Stimulated activated naive B cell treated with anti-CD40 and anti-IgM and Interleukin-4, amounts not matched to agents 10 μg/mL and 1 μg/mL and 100 μg/mL, for 72 hours (primary cell): ENCODE results near the gene NID1.
"Not testable (repeated sequence)": the region's sequence is repeated elsewhere in the genome, so short reads cannot be mapped to it uniquely, and the experiment has no call there.

Source experiments
- ATAC-seq, 2 donors: fragments of 150-1000 bp; cut with Tn5 transposase; replicated peaks; 2 replicates each; pipeline ENCODE4 v1.10.0; 2021; ENCODE audit warnings: moderate library complexity in 1 of 2
- DNase-seq: peaks from one replicate; pipeline ENCODE4 v3.0.0; 2021
- H3K27ac Mint-ChIP-seq: one replicate; pipeline ENCODE4 v1.8.0; 2022; ENCODE audit warnings: mild to moderate bottlenecking, mixed read lengths
- H3K27me3 Mint-ChIP-seq, 2 donors: one replicate each; pipeline ENCODE4 v1.8.0; 2022; ENCODE audit warnings: mixed read lengths in 2 of 2
- H3K36me3 Mint-ChIP-seq, 2 donors: one replicate each; pipeline ENCODE4 v1.8.0; 2022; ENCODE audit warnings: mixed read lengths in 2 of 2, mild to moderate bottlenecking in 1 of 2
- H3K4me1 Mint-ChIP-seq, 2 donors: one replicate each; pipeline ENCODE4 v1.8.0; 2022; ENCODE audit warnings: mixed read lengths in 2 of 2, mild to moderate bottlenecking in 1 of 2
- H3K4me3 Mint-ChIP-seq, 2 donors: one replicate each; pipeline ENCODE4 v1.8.0; 2022; ENCODE audit warnings: mild to moderate bottlenecking in 2 of 2, mixed read lengths in 2 of 2, moderate library complexity in 1 of 2
- H3K9me3 Mint-ChIP-seq, 2 donors: one replicate each; pipeline ENCODE4 v1.8.0; 2022; ENCODE audit warnings: mixed read lengths in 2 of 2, mild to moderate bottlenecking in 1 of 2

The NID1 gene

GRCh38 chr1:235935235-235936225 lies 129.4 kb downstream of the NID1 start:
- peaks cover 0 to under 1% of the 10 kb centered on the region in 2 donors for H3K9me3 Mint-ChIP-seq
- H3K4me3 Mint-ChIP-seq: no peak overlapping the region
- H3K27ac Mint-ChIP-seq: no peak overlapping the region
- DNase-seq (no peak), ATAC-seq (no peak)
- peaks cover 67 to 92% of the 10 kb centered on the region in 2 donors for H3K4me1 Mint-ChIP-seq
- no peaks in the 10 kb centered on the region for H3K27me3 Mint-ChIP-seq
- H3K36me3 Mint-ChIP-seq: peaks cover 4 to 7% of the 10 kb centered on the region in 2 donors

GRCh38 chr1:235933766-235934116 lies 131.1 kb downstream of the NID1 start:
- H3K4me3 Mint-ChIP-seq: peak overlapping the region; percentile 7 to 14
- DNase-seq (no peak), ATAC-seq (no peak)
- no peaks in the 10 kb centered on the region for H3K9me3 Mint-ChIP-seq
- peak overlapping the region; percentile 33 for H3K27ac Mint-ChIP-seq
- peaks cover 2 to 4% of the 10 kb centered on the region in 2 donors for H3K36me3 Mint-ChIP-seq
- H3K4me1 Mint-ChIP-seq: peaks cover 54 to 80% of the 10 kb centered on the region in 2 donors
- H3K27me3 Mint-ChIP-seq: no peaks in the 10 kb centered on the region

GRCh38 chr1:235933017-235933765 lies 131.7 kb downstream of the NID1 start:
- Mint-ChIP-seq H3K9me3 (no peaks in the 10 kb centered on the region), H3K27me3 (no peaks in the 10 kb centered on the region), H3K4me1 (peaks cover 52 to 80% of the 10 kb centered on the region in 2 donors), H3K27ac (peak overlapping the region; percentile 72), H3K36me3 (peaks cover 2 to 4% of the 10 kb centered on the region in 2 donors), H3K4me3 (peak overlapping the region; percentile 14 to 55)
- DNase-seq (no peak), ATAC-seq (peak; percentile 30 to 49)

GRCh38 chr1:235932090-235932510 lies 132.8 kb downstream of the NID1 start:
- no peaks in the 10 kb centered on the region for H3K9me3 Mint-ChIP-seq
- no peak overlapping the region for H3K27ac Mint-ChIP-seq
- H3K4me1 Mint-ChIP-seq: peaks cover 51 to 79% of the 10 kb centered on the region in 2 donors
- DNase-seq: no peak
- no peaks in the 10 kb centered on the region for H3K27me3 Mint-ChIP-seq
- H3K36me3 Mint-ChIP-seq: peaks cover 0 to under 1% of the 10 kb centered on the region in 2 donors
- peak overlapping the region; percentile 52 to 55 for H3K4me3 Mint-ChIP-seq
- ATAC-seq: peak; percentile 85 to 90

- H3K4me1 Mint-ChIP-seq: peaks cover 47 to 71% of the 10 kb centered on the region in 2 donors
- H3K4me3 Mint-ChIP-seq: peak overlapping the region in 1 of 2 donors; percentile 64
- no peaks in the 10 kb centered on the region for H3K27me3 Mint-ChIP-seq
- peak overlapping the region; percentile 20 for H3K27ac Mint-ChIP-seq
- H3K36me3 Mint-ChIP-seq: no peaks in the 10 kb centered on the region
- no peak for ATAC-seq
- no peaks in the 10 kb centered on the region for H3K9me3 Mint-ChIP-seq
- no peak for DNase-seq
Measured at GRCh38 chr1:235931171-235931738, 133.6 kb downstream of the NID1 start.

GRCh38 chr1:235930543-235930942 lies 134.3 kb downstream of the NID1 start:
- no peak for DNase-seq
- no peak for ATAC-seq
- H3K4me1 Mint-ChIP-seq: peaks cover 40 to 64% of the 10 kb centered on the region in 2 donors
- no peaks in the 10 kb centered on the region for H3K27me3 Mint-ChIP-seq
- H3K27ac Mint-ChIP-seq: no peak overlapping the region
- no peaks in the 10 kb centered on the region for H3K9me3 Mint-ChIP-seq
- no peak overlapping the region for H3K4me3 Mint-ChIP-seq
- no peaks in the 10 kb centered on the region for H3K36me3 Mint-ChIP-seq

GRCh38 chr1:235929216-235929615 lies 135.7 kb downstream of the NID1 start:
- H3K4me1 Mint-ChIP-seq: peaks cover 40 to 55% of the 10 kb centered on the region in 2 donors
- H3K9me3 Mint-ChIP-seq: no peaks in the 10 kb centered on the region
- DNase-seq: no peak
- peak overlapping the region; percentile 54 for H3K27ac Mint-ChIP-seq
- ATAC-seq: no peak
- H3K36me3 Mint-ChIP-seq: no peaks in the 10 kb centered on the region
- H3K4me3 Mint-ChIP-seq: no peak overlapping the region
- no peaks in the 10 kb centered on the region for H3K27me3 Mint-ChIP-seq

- H3K4me1 Mint-ChIP-seq: peaks cover 39 to 55% of the 10 kb centered on the region in 2 donors
- H3K9me3 Mint-ChIP-seq: no peaks in the 10 kb centered on the region
- DNase-seq: no peak
- no peak for ATAC-seq
- no peaks in the 10 kb centered on the region for H3K36me3 Mint-ChIP-seq
- no peaks in the 10 kb centered on the region for H3K27me3 Mint-ChIP-seq
- no peak overlapping the region for H3K4me3 Mint-ChIP-seq
- no peak overlapping the region for H3K27ac Mint-ChIP-seq
Measured at GRCh38 chr1:235928197-235928596, 136.7 kb downstream of the NID1 start.

- H3K4me1 Mint-ChIP-seq: peaks cover 44 to 55% of the 10 kb centered on the region in 2 donors
- H3K9me3 Mint-ChIP-seq, DNase-seq, H3K27me3 Mint-ChIP-seq, H3K36me3 Mint-ChIP-seq, H3K27ac Mint-ChIP-seq, ATAC-seq, H3K4me3 Mint-ChIP-seq: not testable (repeated sequence)
Measured at GRCh38 chr1:235927551-235927950, 137.3 kb downstream of the NID1 start.
